ENCODE measurements around the gene IRS2. TPM values are rescaled to one million over a fixed set of nuclear protein-coding genes. Genes with fewer than 3 reads are reported as not detected.

Gene IRS2
- total and polyA plus RNA-seq, 4 donors, result 4.0 to 9.1 (median 6.7) TPM

- H3K4me1 ChIP-seq (ENCODE audit: control insufficient read depth in 4 of 4, insufficient read depth in 4 of 4, low read length in 3 of 4), result peaks cover 15 to 79% (median 68%) of the 10 kb centered on the region in 4 donors
- 66% methylated on average over 6 of the region's 6 CpGs for WGBS
- H3K36me3 ChIP-seq (ENCODE audit: control insufficient read depth in 4 of 4, insufficient read depth in 3 of 4, low read depth in 1 of 4, low read length in 3 of 4), result no peaks in the 10 kb centered on the region
- H3K9me3 ChIP-seq (ENCODE audit: control insufficient read depth in 4 of 4, low read length in 3 of 4), result no peaks in the 10 kb centered on the region
- H3K27me3 ChIP-seq (ENCODE audit: control insufficient read depth in 4 of 4, insufficient read depth in 4 of 4, low read length in 3 of 4), result no peaks in the 10 kb centered on the region
- TF ChIP-seq FOXA1 (IDR thresholded peaks at IDR 0.05) (no peak), CTCF (IDR thresholded peaks at IDR 0.05; ENCODE audit: low read depth, low read length, missing input control) (no peak), EGR1 (IDR thresholded peaks at IDR 0.05; ENCODE audit: low read depth in 2 of 2) (no peak), TAF1 (conservative IDR thresholded peaks at IDR 0.05) (no peak), RAD21 (IDR thresholded peaks at IDR 0.05) (peak in 1 of 2 donors; percentile 24), HNF4G (IDR thresholded peaks at IDR 0.05) (no peak), SP1 (IDR thresholded peaks at IDR 0.05) (no peak), REST (IDR thresholded peaks at IDR 0.05) (no peak), YY1 (IDR thresholded peaks at IDR 0.05) (peak; percentile 57), RXRA (IDR thresholded peaks at IDR 0.05) (peak; percentile 24 to 46), GABPA (IDR thresholded peaks at IDR 0.05 in 1 of 2, conservative IDR thresholded peaks at IDR 0.05 in 1 of 2) (no peak), HNF4A (conservative IDR thresholded peaks at IDR 0.05) (peak; percentile 13 to 16), MAX (IDR thresholded peaks at IDR 0.05) (no peak), NR2F2 (IDR thresholded peaks at IDR 0.05) (no peak), JUND (IDR thresholded peaks at IDR 0.05) (no peak), ZBTB33 (IDR thresholded peaks at IDR 0.05) (no peak), FOXA2 (IDR thresholded peaks at IDR 0.05) (no peak), ATF3 (IDR thresholded peaks at IDR 0.05) (no peak)
- no peak for DNase-seq (ENCODE audit: low spot score)
- H3K4me3 ChIP-seq (ENCODE audit: low read depth in 1 of 3, low read length in 3 of 3), result no peak overlapping the region
- H3K27ac ChIP-seq (ENCODE audit: low read depth in 1 of 2, low read length in 2 of 2), result peak overlapping the region in 1 of 2 donors; percentile 7
- H3K9ac ChIP-seq (ENCODE audit: low read depth in 1 of 2, low read length in 2 of 2), result no peak overlapping the region
These were observed 61.8 kb downstream of the IRS2 start for GRCh38 chr13:109724603-109725002.
